ENCODE data around the gene OR3A2.

DNA sequence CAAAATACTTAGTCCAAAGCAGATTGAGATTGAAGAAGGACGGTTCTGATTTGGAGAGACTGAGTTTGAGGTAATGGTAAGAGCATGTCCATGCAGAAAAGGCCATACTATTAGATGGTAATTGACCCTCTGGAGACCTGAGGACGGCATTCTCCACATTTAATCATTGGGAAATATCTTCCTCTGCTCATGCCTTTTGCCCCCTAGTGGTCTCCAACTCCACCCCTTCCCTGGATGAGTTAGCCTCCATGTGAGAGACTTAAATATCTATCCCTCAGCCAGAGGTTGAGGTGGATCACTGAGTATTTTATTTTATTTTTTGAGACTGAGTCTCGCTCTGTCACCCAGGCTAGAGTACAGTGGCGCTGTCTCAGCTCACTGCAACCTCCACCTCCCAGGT is 77.5 kb downstream of the OR3A2 start:
- TF ChIP-seq POLR2A (IDR thresholded peaks at IDR 0.05) (no peak), POLR2AphosphoS5 (IDR thresholded peaks at IDR 0.05) (no peak)
- TF ChIP-seq, protein P1, sequence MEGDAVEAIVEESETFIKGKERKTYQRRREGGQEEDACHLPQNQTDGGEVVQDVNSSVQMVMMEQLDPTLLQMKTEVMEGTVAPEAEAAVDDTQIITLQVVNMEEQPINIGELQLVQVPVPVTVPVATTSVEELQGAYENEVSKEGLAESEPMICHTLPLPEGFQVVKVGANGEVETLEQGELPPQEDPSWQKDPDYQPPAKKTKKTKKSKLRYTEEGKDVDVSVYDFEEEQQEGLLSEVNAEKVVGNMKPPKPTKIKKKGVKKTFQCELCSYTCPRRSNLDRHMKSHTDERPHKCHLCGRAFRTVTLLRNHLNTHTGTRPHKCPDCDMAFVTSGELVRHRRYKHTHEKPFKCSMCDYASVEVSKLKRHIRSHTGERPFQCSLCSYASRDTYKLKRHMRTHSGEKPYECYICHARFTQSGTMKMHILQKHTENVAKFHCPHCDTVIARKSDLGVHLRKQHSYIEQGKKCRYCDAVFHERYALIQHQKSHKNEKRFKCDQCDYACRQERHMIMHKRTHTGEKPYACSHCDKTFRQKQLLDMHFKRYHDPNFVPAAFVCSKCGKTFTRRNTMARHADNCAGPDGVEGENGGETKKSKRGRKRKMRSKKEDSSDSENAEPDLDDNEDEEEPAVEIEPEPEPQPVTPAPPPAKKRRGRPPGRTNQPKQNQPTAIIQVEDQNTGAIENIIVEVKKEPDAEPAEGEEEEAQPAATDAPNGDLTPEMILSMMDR (IDR thresholded peaks at IDR 0.05), result no peak
